K562 (cell line): ENCODE results near the gene CBX8. TPM values are rescaled to one million over a fixed set of nuclear protein-coding genes. Genes with fewer than 3 reads are reported as not detected.

ENCODE experiments used
- BRF1 ChIP-seq: IDR thresholded peaks from 3 replicates; pipeline ENCODE4 v1.6.1; 2011; ENCODE audit warnings: borderline replicate concordance, mild to moderate bottlenecking; ENCODE audit not compliant: insufficient read length; ENCODE audit errors: extremely low read depth
- FUS ChIP-seq: fragments of 200-400 bp; formaldehyde crosslinking; optimal IDR thresholded peaks from 2 replicates; pipeline ENCODE3; 2017; ENCODE audit warnings: low read depth, low read length
- GTF2E2 ChIP-seq: fragments of 200-800 bp; sonication (Bioruptor generic); IDR thresholded peaks from 2 replicates; pipeline ENCODE4 v1.6.1; 2016; ENCODE audit warnings: missing genetic modification characterization, missing compliant biosample characterization
- PHB2 ChIP-seq: fragments of 450-650 bp; IDR thresholded peaks from 2 replicates; pipeline ENCODE4 v1.6.1; 2017; ENCODE audit warnings: low read depth
- SMARCE1 ChIP-seq: fragments of 450-650 bp; IDR thresholded peaks from 2 replicates; pipeline ENCODE4 v1.7.1; 2016; ENCODE audit warnings: mild to moderate bottlenecking
- TCFL5 ChIP-seq: fragments of 250-450 bp; sonication (Bioruptor Pico); conservative IDR thresholded peaks from 2 replicates; pipeline ENCODE4 v1.6.1; 2021; ENCODE audit warnings: mild to moderate bottlenecking, moderate library complexity, matching md5 sums
- TEAD1 ChIP-seq, 2 experiments: fragments of 450-650 bp in 1 of 2; sonication (generic) in 1 of 2; formaldehyde crosslinking; IDR thresholded peaks; 2 replicates each; pipeline versions ENCODE4 v1.4.0 to v1.8.0; 2020 to 2022; ENCODE audit warnings: mild to moderate bottlenecking in 2 of 2, missing genetic modification reagents in 1 of 2
- TGIF2 ChIP-seq: sonication (generic); formaldehyde crosslinking; IDR thresholded peaks from 2 replicates; pipeline ENCODE4 v1.8.1; 2022; ENCODE audit warnings: mild to moderate bottlenecking, missing genetic modification reagents, moderate library complexity
- ZNF121 ChIP-seq: sonication (generic); formaldehyde crosslinking; conservative IDR thresholded peaks from 2 replicates; pipeline ENCODE4 v1.8.0; 2022; ENCODE audit warnings: missing genetic modification reagents
- ZNF23 ChIP-seq: fragments of 250-450 bp; sonication (Bioruptor Pico); IDR thresholded peaks from 2 replicates; pipeline ENCODE4 v1.4.0; 2020; ENCODE audit warnings: mild to moderate bottlenecking
- ZNF445 ChIP-seq: fragments of 250-450 bp; sonication (Bioruptor Pico); IDR thresholded peaks from 2 replicates; pipeline ENCODE4 v1.4.0; 2020; ENCODE audit warnings: low read depth, mild to moderate bottlenecking, moderate library complexity
- ZNF507 ChIP-seq: conservative IDR thresholded peaks from 2 replicates; pipeline ENCODE4 v1.6.1; 2017; ENCODE audit warnings: missing genetic modification characterization, missing compliant biosample characterization
- ZNF695 ChIP-seq: fragments of 450-650 bp; formaldehyde crosslinking; IDR thresholded peaks from 2 replicates; pipeline ENCODE4 v1.4.0; 2020; ENCODE audit warnings: mild to moderate bottlenecking, moderate library complexity
- ZNF830 ChIP-seq: fragments of 250-450 bp; sonication (Bioruptor Pico); IDR thresholded peaks from 2 replicates; pipeline ENCODE4 v1.5.0; 2021; ENCODE audit warnings: mild to moderate bottlenecking
- polyA plus RNA-seq, 8 experiments: library from polyadenylated mRNA; depleted of rRNA in 4 of 8; stranded (reverse) in 5 of 8; unstranded in 3 of 8; fragments of >200 nt; fragmentation: Nextera tagmentation in 2 of 8; fragmentation: Illumina TruSeq in 1 of 8; extraction: Ambion mirVana in 2 of 8; extraction: Trizol in 1 of 8; gene quantifications; 2 replicates each; pipeline versions ENCODE4 v1.2.1 to v1.2.3, GENCODE V29; 2011 to 2014; ENCODE audit warnings: inconsistent platforms in 1 of 8, missing spikeins in 1 of 8
- total RNA-seq, 7 experiments: library from RNA; depleted of rRNA in 6 of 7; stranded (reverse); fragments of >200 nt in 6 of 7; fragmentation: Illumina TruSeq in 2 of 7; extraction: Trizol in 2 of 7; gene quantifications; 2 replicates each; pipeline versions ENCODE4 v1.2.1 to v1.2.3, GENCODE V29; 2011 to 2021; ENCODE audit warnings: low replicate concordance in 1 of 7
- TF ChIP-seq, protein P1 (sequence below): fragments of 450-650 bp; IDR thresholded peaks from 2 replicates; pipeline ENCODE4 v1.7.1; 2018; ENCODE audit warnings: mild to moderate bottlenecking, low read depth; ENCODE audit not compliant: partially characterized antibody
- TF ChIP-seq, protein P2 (sequence below): fragments of 450-650 bp; IDR thresholded peaks from 2 replicates; pipeline ENCODE4 v1.6.1; 2016; ENCODE audit warnings: borderline replicate concordance
- TF ChIP-seq, protein P3 (sequence below): fragments of 250-450 bp; sonication (Bioruptor Pico); IDR thresholded peaks from 2 replicates; pipeline ENCODE4 v1.8.0; 2022; ENCODE audit warnings: moderate library complexity, mild to moderate bottlenecking, inconsistent platforms
- TF ChIP-seq, protein P4 (sequence below): IDR thresholded peaks from 3 replicates; pipeline ENCODE4 v1.6.1; 2011; ENCODE audit warnings: borderline replicate concordance, mild to moderate bottlenecking; ENCODE audit not compliant: insufficient read length, insufficient read depth
- TF ChIP-seq, protein P5 (sequence below): fragments of 250-450 bp; sonication (Bioruptor Pico); IDR thresholded peaks from 2 replicates; pipeline ENCODE4 v1.6.1; 2021; ENCODE audit warnings: mild to moderate bottlenecking

CBX8 gene
- total and polyA plus RNA-seq, 9 of the 15 experiments (the other 6 are each of a cell fraction or from before 2014, with no cell fraction given), result 0.08 to 11.9 (median 2.6) TPM

DNA sequence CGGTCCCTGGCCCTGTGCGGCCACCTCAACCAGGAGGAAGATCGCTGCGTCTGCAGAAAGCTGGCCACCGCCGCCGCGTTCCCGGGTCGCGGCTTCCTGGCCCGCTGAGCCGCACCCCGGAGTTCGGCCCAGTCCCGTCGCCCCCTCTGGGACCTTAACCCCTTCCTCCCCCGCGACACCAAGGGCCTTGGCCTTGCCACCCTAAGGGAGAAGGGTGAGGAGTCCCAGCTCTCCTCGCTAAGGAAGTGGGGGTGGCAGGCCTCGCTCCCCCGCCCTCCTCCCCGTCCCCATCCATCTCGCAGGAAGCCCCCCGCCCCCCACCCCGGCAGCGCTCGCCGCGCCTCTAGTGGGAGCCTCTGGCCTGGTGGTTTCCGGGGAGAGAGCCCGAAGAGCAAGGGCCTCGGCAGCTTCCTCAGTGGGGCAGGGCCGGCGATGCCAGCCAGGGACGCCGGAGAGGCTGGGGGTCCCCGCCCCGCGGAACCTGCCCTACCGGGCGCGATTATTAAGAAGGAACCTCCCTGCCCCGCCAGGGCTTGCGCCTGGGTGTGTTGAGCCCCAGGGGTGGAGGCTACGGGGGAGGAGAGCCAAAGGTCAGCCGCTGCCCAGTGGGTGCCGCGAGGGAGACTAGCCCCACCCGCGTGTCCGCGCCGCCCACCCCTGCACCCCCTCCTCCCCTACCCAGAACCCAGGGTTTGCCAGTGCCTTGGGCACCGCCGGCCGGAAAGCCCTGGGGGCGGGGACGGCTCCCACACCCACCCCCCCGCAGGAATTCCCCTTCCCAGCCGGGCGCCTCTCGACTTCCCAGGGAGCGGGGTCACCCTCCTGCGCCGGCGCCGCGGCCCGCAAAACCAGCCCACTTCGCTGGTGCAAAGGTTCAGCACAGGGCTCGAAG is 35.6 kb upstream of the CBX8 start (continued):
- TF ChIP-seq, protein P1, sequence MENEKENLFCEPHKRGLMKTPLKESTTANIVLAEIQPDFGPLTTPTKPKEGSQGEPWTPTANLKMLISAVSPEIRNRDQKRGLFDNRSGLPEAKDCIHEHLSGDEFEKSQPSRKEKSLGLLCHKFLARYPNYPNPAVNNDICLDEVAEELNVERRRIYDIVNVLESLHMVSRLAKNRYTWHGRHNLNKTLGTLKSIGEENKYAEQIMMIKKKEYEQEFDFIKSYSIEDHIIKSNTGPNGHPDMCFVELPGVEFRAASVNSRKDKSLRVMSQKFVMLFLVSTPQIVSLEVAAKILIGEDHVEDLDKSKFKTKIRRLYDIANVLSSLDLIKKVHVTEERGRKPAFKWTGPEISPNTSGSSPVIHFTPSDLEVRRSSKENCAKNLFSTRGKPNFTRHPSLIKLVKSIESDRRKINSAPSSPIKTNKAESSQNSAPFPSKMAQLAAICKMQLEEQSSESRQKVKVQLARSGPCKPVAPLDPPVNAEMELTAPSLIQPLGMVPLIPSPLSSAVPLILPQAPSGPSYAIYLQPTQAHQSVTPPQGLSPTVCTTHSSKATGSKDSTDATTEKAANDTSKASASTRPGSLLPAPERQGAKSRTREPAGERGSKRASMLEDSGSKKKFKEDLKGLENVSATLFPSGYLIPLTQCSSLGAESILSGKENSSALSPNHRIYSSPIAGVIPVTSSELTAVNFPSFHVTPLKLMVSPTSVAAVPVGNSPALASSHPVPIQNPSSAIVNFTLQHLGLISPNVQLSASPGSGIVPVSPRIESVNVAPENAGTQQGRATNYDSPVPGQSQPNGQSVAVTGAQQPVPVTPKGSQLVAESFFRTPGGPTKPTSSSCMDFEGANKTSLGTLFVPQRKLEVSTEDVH, result no peak
- TF ChIP-seq ZNF695 (CRISPR knock-in tag) (no peak), PHB2 (no peak), BRF1 (no peak), FUS (no peak), TCFL5 (CRISPR knock-in tag) (no peak), GTF2E2 (tag) (0 out of 2 replicates have a peak, but pooled peaks have one; percentile 17), SMARCE1 (no peak), ZNF23 (CRISPR knock-in tag) (no peak), ZNF830 (CRISPR knock-in tag) (no peak), ZNF121 (no peak), ZNF445 (CRISPR knock-in tag) (no peak), TGIF2 (no peak), ZNF507 (tag) (no peak), TEAD1 (CRISPR knock-in tag; IDR thresholded peaks at IDR 0.05) (peak; percentile 79 to 87; a peak in 3 of 4 replicates)
- TF ChIP-seq, protein P2, sequence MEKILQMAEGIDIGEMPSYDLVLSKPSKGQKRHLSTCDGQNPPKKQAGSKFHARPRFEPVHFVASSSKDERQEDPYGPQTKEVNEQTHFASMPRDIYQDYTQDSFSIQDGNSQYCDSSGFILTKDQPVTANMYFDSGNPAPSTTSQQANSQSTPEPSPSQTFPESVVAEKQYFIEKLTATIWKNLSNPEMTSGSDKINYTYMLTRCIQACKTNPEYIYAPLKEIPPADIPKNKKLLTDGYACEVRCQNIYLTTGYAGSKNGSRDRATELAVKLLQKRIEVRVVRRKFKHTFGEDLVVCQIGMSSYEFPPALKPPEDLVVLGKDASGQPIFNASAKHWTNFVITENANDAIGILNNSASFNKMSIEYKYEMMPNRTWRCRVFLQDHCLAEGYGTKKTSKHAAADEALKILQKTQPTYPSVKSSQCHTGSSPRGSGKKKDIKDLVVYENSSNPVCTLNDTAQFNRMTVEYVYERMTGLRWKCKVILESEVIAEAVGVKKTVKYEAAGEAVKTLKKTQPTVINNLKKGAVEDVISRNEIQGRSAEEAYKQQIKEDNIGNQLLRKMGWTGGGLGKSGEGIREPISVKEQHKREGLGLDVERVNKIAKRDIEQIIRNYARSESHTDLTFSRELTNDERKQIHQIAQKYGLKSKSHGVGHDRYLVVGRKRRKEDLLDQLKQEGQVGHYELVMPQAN, result no peak
- TF ChIP-seq, protein P3, sequence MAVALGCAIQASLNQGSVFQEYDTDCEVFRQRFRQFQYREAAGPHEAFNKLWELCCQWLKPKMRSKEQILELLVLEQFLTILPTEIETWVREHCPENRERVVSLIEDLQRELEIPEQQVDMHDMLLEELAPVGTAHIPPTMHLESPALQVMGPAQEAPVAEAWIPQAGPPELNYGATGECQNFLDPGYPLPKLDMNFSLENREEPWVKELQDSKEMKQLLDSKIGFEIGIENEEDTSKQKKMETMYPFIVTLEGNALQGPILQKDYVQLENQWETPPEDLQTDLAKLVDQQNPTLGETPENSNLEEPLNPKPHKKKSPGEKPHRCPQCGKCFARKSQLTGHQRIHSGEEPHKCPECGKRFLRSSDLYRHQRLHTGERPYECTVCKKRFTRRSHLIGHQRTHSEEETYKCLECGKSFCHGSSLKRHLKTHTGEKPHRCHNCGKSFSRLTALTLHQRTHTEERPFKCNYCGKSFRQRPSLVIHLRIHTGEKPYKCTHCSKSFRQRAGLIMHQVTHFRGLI (CRISPR knock-in tag), result no peak
- TF ChIP-seq, protein P4, sequence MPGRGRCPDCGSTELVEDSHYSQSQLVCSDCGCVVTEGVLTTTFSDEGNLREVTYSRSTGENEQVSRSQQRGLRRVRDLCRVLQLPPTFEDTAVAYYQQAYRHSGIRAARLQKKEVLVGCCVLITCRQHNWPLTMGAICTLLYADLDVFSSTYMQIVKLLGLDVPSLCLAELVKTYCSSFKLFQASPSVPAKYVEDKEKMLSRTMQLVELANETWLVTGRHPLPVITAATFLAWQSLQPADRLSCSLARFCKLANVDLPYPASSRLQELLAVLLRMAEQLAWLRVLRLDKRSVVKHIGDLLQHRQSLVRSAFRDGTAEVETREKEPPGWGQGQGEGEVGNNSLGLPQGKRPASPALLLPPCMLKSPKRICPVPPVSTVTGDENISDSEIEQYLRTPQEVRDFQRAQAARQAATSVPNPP, result no peak
- TF ChIP-seq, protein P5, sequence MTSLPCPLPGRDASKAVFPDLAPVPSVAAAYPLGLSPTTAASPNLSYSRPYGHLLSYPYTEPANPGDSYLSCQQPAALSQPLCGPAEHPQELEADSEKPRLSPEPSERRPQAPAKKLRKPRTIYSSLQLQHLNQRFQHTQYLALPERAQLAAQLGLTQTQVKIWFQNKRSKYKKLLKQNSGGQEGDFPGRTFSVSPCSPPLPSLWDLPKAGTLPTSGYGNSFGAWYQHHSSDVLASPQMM (CRISPR knock-in tag), result no peak
